ENCODE measurements around the gene UBE2E1.
"Not testable (repeated sequence)": the region's sequence is repeated elsewhere in the genome, so short reads cannot be mapped to it uniquely, and the experiment has no call there.

Gene UBE2E1

DNA sequence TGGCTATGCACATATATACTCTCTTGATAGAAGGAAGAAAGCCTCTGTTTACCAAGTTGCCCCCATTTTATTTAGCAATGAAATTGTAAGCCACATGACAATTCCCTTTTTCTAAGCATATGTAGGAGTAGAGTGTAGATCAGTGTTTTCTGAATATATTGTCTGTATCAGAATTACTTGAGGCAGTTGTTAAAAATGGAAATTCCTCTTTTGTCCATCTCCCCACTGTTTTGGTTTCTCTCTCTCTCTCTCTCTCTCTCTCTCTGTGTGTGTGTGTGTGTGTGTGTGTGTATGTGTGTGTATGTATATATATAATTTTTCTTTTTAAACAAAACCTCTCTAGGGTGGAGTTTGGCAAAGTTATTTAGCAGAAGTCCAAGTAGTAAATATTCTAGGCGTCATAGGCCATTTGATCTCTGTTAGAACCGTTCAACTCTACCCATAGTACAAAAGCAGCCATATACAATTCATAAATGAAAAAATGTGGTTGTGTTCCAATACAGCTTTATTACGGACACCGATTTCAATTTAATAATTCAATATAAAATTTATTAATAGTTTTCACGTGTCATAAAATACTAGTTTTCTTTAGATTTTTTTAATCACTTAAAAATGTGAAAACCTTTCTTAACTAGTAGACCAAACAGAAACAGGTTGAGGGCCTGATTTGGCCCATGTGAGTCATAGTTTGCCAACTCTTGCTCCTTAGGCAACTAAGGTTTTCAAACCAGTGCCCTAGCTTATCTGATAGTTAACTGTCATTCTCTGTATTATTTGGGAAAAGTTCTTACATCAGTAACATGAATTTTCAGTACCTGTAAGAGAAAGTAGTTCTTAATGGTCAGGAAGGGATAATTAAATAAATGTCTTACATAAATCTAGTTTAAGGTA lies 39.8 kb downstream of the UBE2E1 start:
- H3K4me2 ChIP-seq (ENCODE audit: low read length), result no peak overlapping the region
- H3K18ac ChIP-seq (ENCODE audit: low read length), result no peak overlapping the region
- peaks cover 31% of the 10 kb centered on the region for H3K79me2 ChIP-seq (ENCODE audit: control insufficient read depth, insufficient read depth, low read length)
- no peak overlapping the region for H4K5ac ChIP-seq (ENCODE audit: low read length)
- no peak overlapping the region for H2BK5ac ChIP-seq (ENCODE audit: low read length)
- H3K23ac ChIP-seq (ENCODE audit: low read length), result no peak overlapping the region
- H3K36me3 ChIP-seq (ENCODE audit: control insufficient read depth, insufficient read depth, low read length), result no peaks in the 10 kb centered on the region
- no peak overlapping the region for H3K56ac ChIP-seq (ENCODE audit: low read length)
- no peak overlapping the region for H3K27ac ChIP-seq (ENCODE audit: low read depth, low read length)
- H3K4me1 ChIP-seq (ENCODE audit: control insufficient read depth, low read depth, low read length), result peaks cover 1% of the 10 kb centered on the region
- H2BK120ac ChIP-seq (ENCODE audit: low read depth, low read length), result no peak overlapping the region
- peaks cover 10% of the 10 kb centered on the region for H3K79me1 ChIP-seq (ENCODE audit: low read length)
- H3K27me3 ChIP-seq (ENCODE audit: insufficient read depth, low read length, poor library complexity), result no peaks in the 10 kb centered on the region
- H3K4me3 ChIP-seq (ENCODE audit: low read length), result no peak overlapping the region
- WGBS (ENCODE audit: extremely low coverage, insufficient coverage, low lambda C conversion rate), result 100% methylated on average over 3 of the region's 5 CpGs
- no peak overlapping the region for H2AK5ac ChIP-seq (ENCODE audit: low read length)
- no peak overlapping the region for H4K8ac ChIP-seq (ENCODE audit: low read depth, low read length)
- H3K4ac ChIP-seq (ENCODE audit: low read depth, low read length), result no peak overlapping the region
- DNase-seq, result no peak
- H3K9ac ChIP-seq (ENCODE audit: low read length), result no peak overlapping the region
- no peak overlapping the region for H2BK15ac ChIP-seq (replicated peaks; ENCODE audit: low read depth)

DNA sequence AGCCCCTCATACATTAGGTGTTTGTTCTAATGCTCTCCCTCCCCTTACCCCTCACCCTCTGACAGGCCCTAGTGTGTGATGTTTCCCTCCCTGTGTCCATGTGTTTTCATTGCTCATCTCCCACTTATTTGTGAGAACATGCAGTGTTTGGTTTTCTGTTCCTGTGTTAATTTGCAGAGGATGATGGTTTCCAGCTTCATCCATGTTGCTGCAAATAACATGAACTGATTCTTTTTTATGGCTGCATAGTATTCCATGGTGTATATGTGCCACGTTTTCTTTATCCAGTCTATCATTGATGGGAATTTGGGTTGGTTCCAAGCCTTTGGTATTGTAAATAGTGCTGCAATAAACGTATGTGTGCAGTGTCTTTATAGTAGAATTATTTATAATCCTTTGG lies 43.7 kb downstream of the UBE2E1 start:
- not testable (repeated sequence) for H4K5ac ChIP-seq (ENCODE audit: low read length); DNase-seq; H3K4me1 ChIP-seq (ENCODE audit: control insufficient read depth, low read depth, low read length); H3K56ac ChIP-seq (ENCODE audit: low read length); H3K27me3 ChIP-seq (ENCODE audit: insufficient read depth, low read length, poor library complexity); H3K79me1 ChIP-seq (ENCODE audit: low read length); H2AK5ac ChIP-seq (ENCODE audit: low read length); H2BK5ac ChIP-seq (ENCODE audit: low read length); H2BK15ac ChIP-seq (replicated peaks; ENCODE audit: low read depth); H3K23ac ChIP-seq (ENCODE audit: low read length); H3K18ac ChIP-seq (ENCODE audit: low read length); H3K4ac ChIP-seq (ENCODE audit: low read depth, low read length); H3K36me3 ChIP-seq (ENCODE audit: control insufficient read depth, insufficient read depth, low read length); H3K4me3 ChIP-seq (ENCODE audit: low read length); H3K9ac ChIP-seq (ENCODE audit: low read length); H4K8ac ChIP-seq (ENCODE audit: low read depth, low read length); H3K4me2 ChIP-seq (ENCODE audit: low read length); H2BK120ac ChIP-seq (ENCODE audit: low read depth, low read length); H3K27ac ChIP-seq (ENCODE audit: low read depth, low read length)
- H3K79me2 ChIP-seq (ENCODE audit: control insufficient read depth, insufficient read depth, low read length), result peaks cover 22% of the 10 kb centered on the region
- WGBS (ENCODE audit: extremely low coverage, insufficient coverage, low lambda C conversion rate), result no CpG with 5 or more reads among the region's 2 CpGs

DNA sequence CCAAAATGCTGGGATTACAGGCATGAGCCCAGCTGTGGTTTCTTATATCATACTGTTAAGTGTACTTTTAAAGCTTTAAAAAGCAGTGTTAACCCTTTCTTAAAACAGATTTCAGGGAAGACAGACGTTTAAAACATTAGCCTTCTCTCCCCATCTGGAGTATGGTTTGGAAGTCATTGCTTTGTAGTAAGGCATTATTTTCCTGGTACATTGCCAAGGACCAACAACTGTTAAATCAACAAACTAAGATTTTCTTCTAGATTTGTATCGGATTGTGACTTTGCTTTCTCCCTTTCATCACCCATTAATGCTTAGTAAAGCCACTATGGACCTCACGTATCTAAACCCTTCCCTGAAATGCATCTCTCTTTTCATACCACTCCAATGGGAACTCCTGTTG lies 50.5 kb downstream of the UBE2E1 start:
- no peaks in the 10 kb centered on the region for H3K4me1 ChIP-seq (ENCODE audit: control insufficient read depth, low read depth, low read length)
- H2BK5ac ChIP-seq (ENCODE audit: low read length), result no peak overlapping the region
- H2BK120ac ChIP-seq (ENCODE audit: low read depth, low read length), result no peak overlapping the region
- no peak overlapping the region for H4K8ac ChIP-seq (ENCODE audit: low read depth, low read length)
- H3K36me3 ChIP-seq (ENCODE audit: control insufficient read depth, insufficient read depth, low read length), result no peaks in the 10 kb centered on the region
- no peak overlapping the region for H3K4ac ChIP-seq (ENCODE audit: low read depth, low read length)
- H3K79me2 ChIP-seq (ENCODE audit: control insufficient read depth, insufficient read depth, low read length), result peaks cover 42% of the 10 kb centered on the region
- H4K5ac ChIP-seq (ENCODE audit: low read length), result no peak overlapping the region
- H3K79me1 ChIP-seq (ENCODE audit: low read length), result peaks cover 13% of the 10 kb centered on the region
- no peak for DNase-seq
- H2AK5ac ChIP-seq (ENCODE audit: low read length), result no peak overlapping the region
- H2BK15ac ChIP-seq (replicated peaks; ENCODE audit: low read depth), result no peak overlapping the region
- H3K9ac ChIP-seq (ENCODE audit: low read length), result no peak overlapping the region
- H3K23ac ChIP-seq (ENCODE audit: low read length), result no peak overlapping the region
- no peak overlapping the region for H3K18ac ChIP-seq (ENCODE audit: low read length)
- H3K4me2 ChIP-seq (ENCODE audit: low read length), result no peak overlapping the region
- H3K4me3 ChIP-seq (ENCODE audit: low read length), result no peak overlapping the region
- no peak overlapping the region for H3K27ac ChIP-seq (ENCODE audit: low read depth, low read length)
- no peak overlapping the region for H3K56ac ChIP-seq (ENCODE audit: low read length)
- no peaks in the 10 kb centered on the region for H3K27me3 ChIP-seq (ENCODE audit: insufficient read depth, low read length, poor library complexity)
- WGBS (ENCODE audit: extremely low coverage, insufficient coverage, low lambda C conversion rate), result no CpG with 5 or more reads among the region's 3 CpGs

DNA sequence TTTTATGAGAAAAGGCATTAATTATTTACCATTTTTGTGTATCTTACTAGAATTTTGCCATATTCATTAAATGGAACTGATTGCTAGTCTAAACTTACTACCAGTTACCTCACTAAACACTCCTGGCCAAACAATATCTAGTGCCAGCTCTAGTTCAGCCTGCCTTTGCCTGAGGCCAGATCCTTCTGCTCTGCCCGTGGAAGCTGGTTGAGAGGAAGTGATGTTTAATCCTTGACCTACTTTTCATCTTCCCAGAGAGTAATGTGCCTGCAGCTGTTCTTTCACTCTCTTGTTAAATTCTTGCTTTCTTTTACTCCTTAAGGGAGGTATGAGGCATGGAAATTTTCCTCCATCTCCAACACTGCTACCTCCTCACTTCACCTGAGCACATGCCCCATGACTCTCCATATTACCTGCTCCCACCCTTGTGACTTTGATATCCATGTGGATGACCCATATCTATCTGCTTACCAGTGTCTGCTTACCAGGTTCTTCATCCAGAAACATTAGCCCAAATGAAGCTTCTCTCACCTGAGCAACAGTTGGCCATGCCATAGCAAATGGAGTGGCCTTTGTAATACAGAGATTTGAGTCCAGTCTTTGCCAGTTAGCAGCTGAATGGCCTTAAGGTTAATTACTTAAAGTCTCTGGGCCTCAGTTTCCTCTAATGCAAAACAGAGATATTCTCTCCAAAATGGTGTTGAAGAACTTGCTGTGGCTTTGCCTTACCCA lies 53.4 kb downstream of the UBE2E1 start:
- no peak overlapping the region for H3K56ac ChIP-seq (ENCODE audit: low read length)
- peaks cover 34% of the 10 kb centered on the region for H3K79me2 ChIP-seq (ENCODE audit: control insufficient read depth, insufficient read depth, low read length)
- H4K8ac ChIP-seq (ENCODE audit: low read depth, low read length), result no peak overlapping the region
- no peak overlapping the region for H3K4ac ChIP-seq (ENCODE audit: low read depth, low read length)
- peaks cover 14% of the 10 kb centered on the region for H3K79me1 ChIP-seq (ENCODE audit: low read length)
- no peak overlapping the region for H3K27ac ChIP-seq (ENCODE audit: low read depth, low read length)
- H3K27me3 ChIP-seq (ENCODE audit: insufficient read depth, low read length, poor library complexity), result no peaks in the 10 kb centered on the region
- H2BK15ac ChIP-seq (replicated peaks; ENCODE audit: low read depth), result no peak overlapping the region
- H2BK5ac ChIP-seq (ENCODE audit: low read length), result no peak overlapping the region
- no peak overlapping the region for H3K4me3 ChIP-seq (ENCODE audit: low read length)
- no peak overlapping the region for H3K23ac ChIP-seq (ENCODE audit: low read length)
- H3K4me1 ChIP-seq (ENCODE audit: control insufficient read depth, low read depth, low read length), result no peaks in the 10 kb centered on the region
- no peak overlapping the region for H2AK5ac ChIP-seq (ENCODE audit: low read length)
- H3K18ac ChIP-seq (ENCODE audit: low read length), result no peak overlapping the region
- no peak overlapping the region for H3K9ac ChIP-seq (ENCODE audit: low read length)
- no peak overlapping the region for H4K5ac ChIP-seq (ENCODE audit: low read length)
- peak; percentile 40 for DNase-seq
- H3K4me2 ChIP-seq (ENCODE audit: low read length), result no peak overlapping the region
- no peak overlapping the region for H2BK120ac ChIP-seq (ENCODE audit: low read depth, low read length)
- no CpG with 5 or more reads among the region's 1 CpG for WGBS (ENCODE audit: extremely low coverage, insufficient coverage, low lambda C conversion rate)
- H3K36me3 ChIP-seq (ENCODE audit: control insufficient read depth, insufficient read depth, low read length), result no peaks in the 10 kb centered on the region

DNA sequence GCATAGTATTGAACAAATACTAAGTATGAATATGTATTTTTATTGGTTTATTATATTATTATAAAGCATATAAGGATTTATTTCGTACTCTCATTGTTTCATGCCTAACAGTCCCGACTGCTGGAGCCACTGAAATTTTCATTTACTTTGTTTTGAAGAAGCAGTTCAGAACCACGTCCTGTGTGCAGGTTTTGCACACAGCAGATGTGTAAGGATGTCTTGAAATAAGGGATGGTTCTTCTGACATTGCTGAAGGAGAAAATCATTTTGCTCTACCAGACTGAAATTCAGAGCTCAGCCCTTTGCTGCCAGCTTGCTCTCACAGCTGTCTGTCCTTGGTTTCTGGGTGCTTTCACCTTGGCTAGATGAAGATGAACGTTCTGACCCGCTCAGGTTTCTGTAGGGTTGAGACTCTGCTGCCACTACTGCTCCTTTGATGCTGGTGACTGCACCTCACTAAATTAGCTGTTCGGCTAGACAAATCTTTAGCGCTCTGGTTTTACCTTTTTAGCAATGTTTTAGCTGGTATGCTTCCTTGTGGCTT lies 54.2 kb downstream of the UBE2E1 start:
- DNase-seq, result no peak
- H3K27ac ChIP-seq (ENCODE audit: low read depth, low read length), result no peak overlapping the region
- WGBS (ENCODE audit: extremely low coverage, insufficient coverage, low lambda C conversion rate), result no CpG with 5 or more reads among the region's 7 CpGs
- H3K4me3 ChIP-seq (ENCODE audit: low read length), result no peak overlapping the region
- no peak overlapping the region for H3K18ac ChIP-seq (ENCODE audit: low read length)
- H3K4ac ChIP-seq (ENCODE audit: low read depth, low read length), result no peak overlapping the region
- H4K5ac ChIP-seq (ENCODE audit: low read length), result no peak overlapping the region
- H3K79me2 ChIP-seq (ENCODE audit: control insufficient read depth, insufficient read depth, low read length), result peaks cover 37% of the 10 kb centered on the region
- H2AK5ac ChIP-seq (ENCODE audit: low read length), result no peak overlapping the region
- no peak overlapping the region for H3K56ac ChIP-seq (ENCODE audit: low read length)
- no peaks in the 10 kb centered on the region for H3K27me3 ChIP-seq (ENCODE audit: insufficient read depth, low read length, poor library complexity)
- no peaks in the 10 kb centered on the region for H3K4me1 ChIP-seq (ENCODE audit: control insufficient read depth, low read depth, low read length)
- H3K9ac ChIP-seq (ENCODE audit: low read length), result no peak overlapping the region
- no peak overlapping the region for H3K23ac ChIP-seq (ENCODE audit: low read length)
- no peak overlapping the region for H2BK120ac ChIP-seq (ENCODE audit: low read depth, low read length)
- H3K4me2 ChIP-seq (ENCODE audit: low read length), result no peak overlapping the region
- no peak overlapping the region for H2BK15ac ChIP-seq (replicated peaks; ENCODE audit: low read depth)
- no peaks in the 10 kb centered on the region for H3K36me3 ChIP-seq (ENCODE audit: control insufficient read depth, insufficient read depth, low read length)
- no peak overlapping the region for H4K8ac ChIP-seq (ENCODE audit: low read depth, low read length)
- no peak overlapping the region for H2BK5ac ChIP-seq (ENCODE audit: low read length)
- peaks cover 14% of the 10 kb centered on the region for H3K79me1 ChIP-seq (ENCODE audit: low read length)

All from mesendoderm (in vitro differentiated cells).